HCT116 (cell line): ENCODE data around the gene MMRN1. TPM values are rescaled to one million over a fixed set of nuclear protein-coding genes. Genes with fewer than 3 reads are reported as not detected.

Source experiments
- ATAC-seq: fragments of 200-7000 bp; cut with Tn5 transposase; 2 replicates; pipeline ENCODE4 v1.9.1; 2020; ENCODE audit warnings: mild to moderate bottlenecking, moderate library complexity
- BruUV-seq: library from RNA; stranded (reverse); fragments of 400-500 nt; replicated peaks from 2 replicates; lab custom pipeline; 2021; lab: Mats Ljungman, UMichigan
- CTCF ChIA-PET: fragments of 300-600 bp; sonication (Branson Sonifier 250); formaldehyde crosslinking; loops from one replicate; lab custom pipeline; 2021; ENCODE audit warnings: antibody characterized with exemption; lab: Charles Lee
- POLR2A ChIA-PET: fragments of 300-600, 350-600 bp; sonication (Branson Sonifier 250); formaldehyde crosslinking; loops from one replicate; lab custom pipeline; 2021; ENCODE audit warnings: antibody characterized with exemption; lab: Charles Lee
- RAD21 ChIA-PET, 2 experiments: fragments of 300-600 bp; sonication (Branson Sonifier 250); formaldehyde crosslinking; loops; one replicate each; lab custom pipeline; 2023; ENCODE audit warnings: low total read pairs in 2 of 2; ENCODE audit not compliant: uncharacterized antibody in 2 of 2, unreplicated experiment in 2 of 2, low non-redundant PET in 1 of 2; lab: Charles Lee
- DNase-seq: peaks from one replicate; pipeline ENCODE4 v3.0.0-alpha.2; 2010; ENCODE audit warnings: low read depth, low spot score
- H2AFZ ChIP-seq: fragments of 200-600 bp; shearing (Covaris generic), sonication (generic); 2 replicates; pipeline ENCODE4 v1.6.1; 2017; ENCODE audit warnings: low read depth, mixed run types, mixed read lengths, antibody characterized with exemption, low read length; ENCODE audit not compliant: poor library complexity, severe bottlenecking
- H3K27ac ChIP-seq: 2 replicates; pipeline ENCODE4 v1.5.1; 2012; ENCODE audit warnings: low read depth, low read length
- H3K27me3 ChIP-seq: fragments of 200-600 bp; sonication (generic); 2 replicates; pipeline ENCODE4 v1.6.1; 2016; ENCODE audit warnings: mixed run types, low read length, mixed read lengths; ENCODE audit not compliant: insufficient read depth
- H3K36me3 ChIP-seq, 2 experiments: fragments of 200-500 bp in 1 of 2; fragments of 200-600 bp in 1 of 2; sonication (Bioruptor generic) in 1 of 2; sonication (generic) in 1 of 2; 2 replicates each; pipeline versions ENCODE4 v1.5.1 to v1.6.1; 2014 to 2016; ENCODE audit warnings: low read length in 2 of 2, inconsistent platforms in 1 of 2, mixed read lengths in 1 of 2, mixed run types in 1 of 2; ENCODE audit not compliant: insufficient read depth in 2 of 2, control insufficient read depth in 1 of 2
- H3K4me1 ChIP-seq, 2 experiments: fragments of 200-600 bp in 1 of 2; sonication (generic) in 1 of 2; 2 replicates each; pipeline versions ENCODE4 v1.5.1 to v1.6.1; 2012 to 2017; ENCODE audit warnings: low read length in 2 of 2, inconsistent platforms in 1 of 2, mild to moderate bottlenecking in 1 of 2, mixed read lengths in 1 of 2, mixed run types in 1 of 2, moderate library complexity in 1 of 2; ENCODE audit not compliant: insufficient read depth in 2 of 2, control insufficient read depth in 1 of 2
- H3K4me2 ChIP-seq: fragments of 200-600 bp; sonication (generic); 2 replicates; pipeline ENCODE4 v1.6.1; 2017; ENCODE audit warnings: mixed run types, low read length, mixed read lengths
- H3K4me3 ChIP-seq, 2 experiments: fragments of 200-600 bp in 1 of 2; sonication (generic) in 1 of 2; replicated peaks in 1 of 2; 2 replicates each; pipeline ENCODE4 v1.5.1; 2011 to 2016; ENCODE audit warnings: low read length in 2 of 2, control low read depth in 1 of 2, low read depth in 1 of 2, mild to moderate bottlenecking in 1 of 2, mixed read lengths in 1 of 2, mixed run types in 1 of 2
- H3K79me2 ChIP-seq: fragments of 200-600 bp; sonication (generic); 2 replicates; pipeline ENCODE4 v1.6.1; 2017; ENCODE audit warnings: mild to moderate bottlenecking, mixed run types, low read length, moderate library complexity, mixed read lengths; ENCODE audit not compliant: insufficient read depth
- H3K9ac ChIP-seq: fragments of 200-600 bp; sonication (generic); 2 replicates; pipeline ENCODE4 v1.6.1; 2016; ENCODE audit warnings: low read length, mixed read lengths
- H3K9me2 ChIP-seq: fragments of 200-600 bp; sonication (generic), shearing (Covaris generic); 2 replicates; pipeline ENCODE4 v1.6.1; 2017; ENCODE audit warnings: mixed run types, mild to moderate bottlenecking, moderate library complexity; ENCODE audit not compliant: insufficient read depth
- H3K9me3 ChIP-seq, 2 experiments: fragments of 200-500 bp in 1 of 2; fragments of 200-600 bp in 1 of 2; sonication (Bioruptor generic) in 1 of 2; sonication (generic) in 1 of 2; 2 replicates each; pipeline ENCODE4 v1.6.1; 2014 to 2017; ENCODE audit warnings: low read length in 2 of 2, mixed read lengths in 2 of 2, inconsistent platforms in 1 of 2, low read depth in 1 of 2, mild to moderate bottlenecking in 1 of 2, mixed run types in 1 of 2, moderate library complexity in 1 of 2; ENCODE audit not compliant: control insufficient read depth in 1 of 2, insufficient read depth in 1 of 2
- H4K20me1 ChIP-seq: fragments of 200-600 bp; sonication (generic), shearing (Covaris generic); 2 replicates; pipeline ENCODE4 v1.6.1; 2017; ENCODE audit warnings: mixed run types, mild to moderate bottlenecking, moderate library complexity; ENCODE audit not compliant: insufficient read depth
- EGR1 ChIP-seq: IDR thresholded peaks from 2 replicates; pipeline ENCODE4 v1.6.1; 2012; ENCODE audit warnings: low read depth
- ELF1 ChIP-seq: IDR thresholded peaks from 2 replicates; pipeline ENCODE4 v1.6.1; 2012; ENCODE audit warnings: low read depth, borderline replicate concordance
- EZH2 ChIP-seq: fragments of 200-600 bp; sonication (generic); IDR thresholded peaks from 2 replicates; pipeline ENCODE4 v1.6.1; 2017; ENCODE audit warnings: antibody characterized with exemption, mixed run types
- FOSL1 ChIP-seq: IDR thresholded peaks from 2 replicates; pipeline ENCODE4 v1.6.1; 2012; ENCODE audit warnings: low read depth
- POLR2AphosphoS5 ChIP-seq: IDR thresholded peaks from 2 replicates; pipeline ENCODE4 v1.6.1; 2011; ENCODE audit warnings: mild to moderate bottlenecking, low read depth, low read length, moderate library complexity
- RAD21 ChIP-seq: IDR thresholded peaks from 2 replicates; pipeline ENCODE4 v1.6.1; 2012; ENCODE audit warnings: low read depth, mild to moderate bottlenecking
- SIN3A ChIP-seq: IDR thresholded peaks from 2 replicates; pipeline ENCODE4 v1.6.1; 2012; ENCODE audit warnings: low read depth
- ZNF274 ChIP-seq: fragments of 200-500 bp; sonication (Bioruptor generic); IDR thresholded peaks from 2 replicates; pipeline ENCODE4 v1.6.1; 2014; ENCODE audit warnings: mild to moderate bottlenecking, low read depth, low read length, inconsistent platforms
- intact Hi-C: fragments of 100-400 bp; cut with micrococcal nuclease; formaldehyde crosslinking; loops from 2 replicates; pipeline ENCODE4 v1.10.0; 2022
- total RNA-seq: library from RNA; stranded (reverse); gene quantifications from one replicate; pipeline ENCODE4 v1.2.1, GENCODE V29; 2021; ENCODE audit not compliant: unreplicated experiment
- TF ChIP-seq, protein P1 (sequence below): IDR thresholded peaks from 2 replicates; pipeline ENCODE4 v1.6.1; 2012; ENCODE audit warnings: low read depth
- TF ChIP-seq, protein P2 (sequence below), 3 experiments: fragments of 200-600 bp in 1 of 3; sonication (generic) in 1 of 3; IDR thresholded peaks in 2 of 3; conservative IDR thresholded peaks in 1 of 3; 2 replicates each; pipeline ENCODE4 v1.5.1; 2012 to 2017; ENCODE audit warnings: low read depth in 2 of 3, low read length in 2 of 3, antibody characterized with exemption in 1 of 3, borderline replicate concordance in 1 of 3, control low read depth in 1 of 3, mild to moderate bottlenecking in 1 of 3, mixed read lengths in 1 of 3, mixed run types in 1 of 3, moderate library complexity in 1 of 3; ENCODE audit not compliant: insufficient read depth in 1 of 3
- TF ChIP-seq, protein P3 (sequence below): IDR thresholded peaks from 2 replicates; pipeline ENCODE4 v1.6.1; 2011; ENCODE audit warnings: mild to moderate bottlenecking, low read length, moderate library complexity; ENCODE audit not compliant: insufficient replicate concordance; ENCODE audit errors: extremely low read depth
- TF ChIP-seq, protein P4 (sequence below): IDR thresholded peaks from 2 replicates; pipeline ENCODE4 v1.6.1; 2012

MMRN1 gene
- total RNA-seq, 1 experiment from 2014 or later: 0.12 TPM

DNA sequence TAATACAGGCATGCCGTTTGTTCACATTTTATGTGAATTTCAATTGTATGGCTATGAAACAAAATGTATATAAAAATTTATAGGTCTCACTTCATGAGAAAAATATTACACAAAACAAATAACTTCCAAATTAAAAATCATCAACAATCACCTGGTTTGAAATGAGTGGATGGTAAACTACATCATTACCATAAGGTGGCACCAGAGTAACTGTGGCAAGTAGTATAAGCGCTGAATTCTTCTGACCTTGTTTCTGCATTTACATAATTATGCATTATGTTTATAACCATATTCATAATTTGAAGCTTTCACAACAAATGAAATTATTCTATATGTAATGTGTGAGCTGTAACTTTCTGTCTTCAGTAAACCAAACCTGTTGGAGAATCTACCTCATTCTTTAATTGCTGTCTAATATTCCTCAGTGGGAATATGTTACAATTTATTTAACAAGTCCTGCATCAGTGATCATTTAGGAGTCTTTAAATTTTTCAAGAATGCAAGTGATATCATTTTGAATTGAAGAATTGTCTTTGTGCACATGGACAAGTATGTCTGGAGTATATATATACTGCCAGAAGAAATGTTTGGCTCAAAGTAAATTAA lies 55.2 kb downstream of the MMRN1 start:
- CTCF ChIA-PET: no interaction called here
- no peaks in the 10 kb centered on the region for H3K79me2 ChIP-seq
- no peaks in the 10 kb centered on the region for H3K9me2 ChIP-seq
- no peaks in the 10 kb centered on the region for H3K9me3 ChIP-seq
- ATAC-seq (peak; percentile 64; the same call in 1 of the 2 replicates), DNase-seq (no peak)
- no peak overlapping the region for H3K27ac ChIP-seq
- no peaks in the 10 kb centered on the region for H4K20me1 ChIP-seq
- no peak overlapping the region for H3K9ac ChIP-seq
- H3K4me3 ChIP-seq: no peak overlapping the region
- peak overlapping the region; percentile 12 for H2AFZ ChIP-seq
- H3K36me3 ChIP-seq: no peaks in the 10 kb centered on the region
- H3K4me2 ChIP-seq: no peak overlapping the region
- intact Hi-C loops: loop anchor here (2.0 kb wide), 1 partner anchor 343 kb away; no protein-coding TSS in a partner anchor
- H3K27me3 ChIP-seq: no peaks in the 10 kb centered on the region
- POLR2A ChIA-PET: no interaction called here
- no peaks in the 10 kb centered on the region for H3K4me1 ChIP-seq
- no TSS peak for BruUV-seq
- no peak for TF ChIP-seq POLR2AphosphoS5
- TF ChIP-seq EGR1: no peak
- TF ChIP-seq SIN3A: no peak
- TF ChIP-seq RAD21: peak; percentile 64
- TF ChIP-seq, protein P1, sequence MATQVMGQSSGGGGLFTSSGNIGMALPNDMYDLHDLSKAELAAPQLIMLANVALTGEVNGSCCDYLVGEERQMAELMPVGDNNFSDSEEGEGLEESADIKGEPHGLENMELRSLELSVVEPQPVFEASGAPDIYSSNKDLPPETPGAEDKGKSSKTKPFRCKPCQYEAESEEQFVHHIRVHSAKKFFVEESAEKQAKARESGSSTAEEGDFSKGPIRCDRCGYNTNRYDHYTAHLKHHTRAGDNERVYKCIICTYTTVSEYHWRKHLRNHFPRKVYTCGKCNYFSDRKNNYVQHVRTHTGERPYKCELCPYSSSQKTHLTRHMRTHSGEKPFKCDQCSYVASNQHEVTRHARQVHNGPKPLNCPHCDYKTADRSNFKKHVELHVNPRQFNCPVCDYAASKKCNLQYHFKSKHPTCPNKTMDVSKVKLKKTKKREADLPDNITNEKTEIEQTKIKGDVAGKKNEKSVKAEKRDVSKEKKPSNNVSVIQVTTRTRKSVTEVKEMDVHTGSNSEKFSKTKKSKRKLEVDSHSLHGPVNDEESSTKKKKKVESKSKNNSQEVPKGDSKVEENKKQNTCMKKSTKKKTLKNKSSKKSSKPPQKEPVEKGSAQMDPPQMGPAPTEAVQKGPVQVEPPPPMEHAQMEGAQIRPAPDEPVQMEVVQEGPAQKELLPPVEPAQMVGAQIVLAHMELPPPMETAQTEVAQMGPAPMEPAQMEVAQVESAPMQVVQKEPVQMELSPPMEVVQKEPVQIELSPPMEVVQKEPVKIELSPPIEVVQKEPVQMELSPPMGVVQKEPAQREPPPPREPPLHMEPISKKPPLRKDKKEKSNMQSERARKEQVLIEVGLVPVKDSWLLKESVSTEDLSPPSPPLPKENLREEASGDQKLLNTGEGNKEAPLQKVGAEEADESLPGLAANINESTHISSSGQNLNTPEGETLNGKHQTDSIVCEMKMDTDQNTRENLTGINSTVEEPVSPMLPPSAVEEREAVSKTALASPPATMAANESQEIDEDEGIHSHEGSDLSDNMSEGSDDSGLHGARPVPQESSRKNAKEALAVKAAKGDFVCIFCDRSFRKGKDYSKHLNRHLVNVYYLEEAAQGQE: no peak
- TF ChIP-seq, protein P2, sequence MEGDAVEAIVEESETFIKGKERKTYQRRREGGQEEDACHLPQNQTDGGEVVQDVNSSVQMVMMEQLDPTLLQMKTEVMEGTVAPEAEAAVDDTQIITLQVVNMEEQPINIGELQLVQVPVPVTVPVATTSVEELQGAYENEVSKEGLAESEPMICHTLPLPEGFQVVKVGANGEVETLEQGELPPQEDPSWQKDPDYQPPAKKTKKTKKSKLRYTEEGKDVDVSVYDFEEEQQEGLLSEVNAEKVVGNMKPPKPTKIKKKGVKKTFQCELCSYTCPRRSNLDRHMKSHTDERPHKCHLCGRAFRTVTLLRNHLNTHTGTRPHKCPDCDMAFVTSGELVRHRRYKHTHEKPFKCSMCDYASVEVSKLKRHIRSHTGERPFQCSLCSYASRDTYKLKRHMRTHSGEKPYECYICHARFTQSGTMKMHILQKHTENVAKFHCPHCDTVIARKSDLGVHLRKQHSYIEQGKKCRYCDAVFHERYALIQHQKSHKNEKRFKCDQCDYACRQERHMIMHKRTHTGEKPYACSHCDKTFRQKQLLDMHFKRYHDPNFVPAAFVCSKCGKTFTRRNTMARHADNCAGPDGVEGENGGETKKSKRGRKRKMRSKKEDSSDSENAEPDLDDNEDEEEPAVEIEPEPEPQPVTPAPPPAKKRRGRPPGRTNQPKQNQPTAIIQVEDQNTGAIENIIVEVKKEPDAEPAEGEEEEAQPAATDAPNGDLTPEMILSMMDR (IDR thresholded peaks at IDR 0.05 in 2 of 3, conservative IDR thresholded peaks at IDR 0.05 in 1 of 3; ENCODE audit: borderline replicate concordance in 1 of 3, insufficient read depth in 1 of 3, low read depth in 2 of 3, low read length in 2 of 3): peak; percentile 32 to 67 (median 50); a peak in 5 of 6 replicates
- TF ChIP-seq ELF1: no peak
- no peak for TF ChIP-seq FOSL1
- TF ChIP-seq, protein P3, sequence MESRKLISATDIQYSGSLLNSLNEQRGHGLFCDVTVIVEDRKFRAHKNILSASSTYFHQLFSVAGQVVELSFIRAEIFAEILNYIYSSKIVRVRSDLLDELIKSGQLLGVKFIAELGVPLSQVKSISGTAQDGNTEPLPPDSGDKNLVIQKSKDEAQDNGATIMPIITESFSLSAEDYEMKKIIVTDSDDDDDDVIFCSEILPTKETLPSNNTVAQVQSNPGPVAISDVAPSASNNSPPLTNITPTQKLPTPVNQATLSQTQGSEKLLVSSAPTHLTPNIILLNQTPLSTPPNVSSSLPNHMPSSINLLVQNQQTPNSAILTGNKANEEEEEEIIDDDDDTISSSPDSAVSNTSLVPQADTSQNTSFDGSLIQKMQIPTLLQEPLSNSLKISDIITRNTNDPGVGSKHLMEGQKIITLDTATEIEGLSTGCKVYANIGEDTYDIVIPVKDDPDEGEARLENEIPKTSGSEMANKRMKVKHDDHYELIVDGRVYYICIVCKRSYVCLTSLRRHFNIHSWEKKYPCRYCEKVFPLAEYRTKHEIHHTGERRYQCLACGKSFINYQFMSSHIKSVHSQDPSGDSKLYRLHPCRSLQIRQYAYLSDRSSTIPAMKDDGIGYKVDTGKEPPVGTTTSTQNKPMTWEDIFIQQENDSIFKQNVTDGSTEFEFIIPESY: no peak
- no peak for TF ChIP-seq ZNF274
- no peak for TF ChIP-seq EZH2
- TF ChIP-seq, protein P4, sequence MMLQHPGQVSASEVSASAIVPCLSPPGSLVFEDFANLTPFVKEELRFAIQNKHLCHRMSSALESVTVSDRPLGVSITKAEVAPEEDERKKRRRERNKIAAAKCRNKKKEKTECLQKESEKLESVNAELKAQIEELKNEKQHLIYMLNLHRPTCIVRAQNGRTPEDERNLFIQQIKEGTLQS: no peak
- RAD21 ChIA-PET: no interaction called here
